ENCODE results near the gene SMARCA2. TPM values are rescaled to one million over a fixed set of nuclear protein-coding genes. Genes with fewer than 3 reads are reported as not detected.

Gene SMARCA2
- total and polyA plus RNA-seq, 4 experiments from 2014 or later = 18.5 to 245 (median 142) TPM

DNA sequence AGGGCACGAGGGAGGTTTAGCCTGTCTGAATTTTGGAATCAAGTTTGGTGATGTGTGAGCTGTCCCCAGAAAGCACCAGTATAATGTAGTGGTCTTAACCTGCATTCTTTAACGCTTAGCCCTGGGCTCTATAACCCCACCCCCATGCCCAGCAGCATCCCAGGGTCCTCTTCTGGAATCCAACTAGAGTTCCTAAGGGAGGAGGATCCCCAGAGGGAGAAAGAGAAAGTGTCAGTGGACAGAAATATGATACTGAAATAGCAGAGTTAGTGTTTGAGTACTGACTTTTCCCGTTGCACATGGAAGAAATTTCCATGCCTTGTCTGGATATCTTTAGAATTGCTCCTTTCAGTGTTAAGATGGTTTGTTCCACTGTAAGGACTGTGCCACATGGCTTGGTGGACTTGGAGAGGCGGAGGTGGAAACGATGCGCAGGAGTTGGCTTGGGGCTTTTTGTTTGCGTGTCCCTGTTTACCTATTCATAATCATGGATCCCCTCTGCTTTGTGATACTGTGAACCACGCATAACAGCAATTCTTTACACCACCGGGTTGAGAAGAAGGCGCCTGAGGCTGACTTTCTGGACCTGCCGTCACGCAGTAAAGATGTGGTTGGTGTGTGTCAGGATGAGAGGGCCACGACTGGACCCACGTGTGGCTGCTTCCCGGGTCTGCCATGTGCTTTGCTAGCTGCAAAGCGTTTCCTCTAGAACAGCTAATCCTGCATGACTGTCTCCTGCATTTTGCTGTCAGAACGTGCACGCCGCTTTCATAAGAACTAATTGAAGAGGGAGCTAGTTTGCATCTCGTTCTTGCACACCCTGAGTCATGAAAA lies 142.3 kb downstream of the SMARCA2 start:
- peak overlapping the region; percentile 24 for H3K27ac ChIP-seq (ENCODE audit: low read depth, low read length)
- H3K4me3 Mint-ChIP-seq = peak overlapping the region; percentile 85 to 92 (median 90)
- no peaks in the 10 kb centered on the region for H3K27me3 Mint-ChIP-seq
- ChIA-PET CTCF (ENCODE audit: partially characterized antibody) (interaction anchor here (0.9 kb wide), 1 partner anchor 11 kb away, joined by 3 read pairs; no protein-coding TSS in a partner anchor), POLR2A (ENCODE audit: partially characterized antibody) (interaction anchor here (0.8 kb wide), 1 partner anchor 687 kb away, joined by 4 read pairs; no protein-coding TSS in a partner anchor)
- H3K36me3 Mint-ChIP-seq = peaks cover 9 to 14% of the 10 kb centered on the region in 2 donors
- peak overlapping the region; percentile 47 to 88 (median 77) for H3K27ac Mint-ChIP-seq
- no peaks in the 10 kb centered on the region for H3K9me3 Mint-ChIP-seq
- H3K9me3 ChIP-seq (ENCODE audit: control insufficient read depth in 1 of 2, low read length in 2 of 2) = no peaks in the 10 kb centered on the region
- intact Hi-C loops (cut with micrococcal nuclease) = loop anchor here (2.0 kb wide), 2 partner anchors 17 to 143 kb away; partner anchors contain the start of gene SMARCA2
- H3K4me3 ChIP-seq (ENCODE audit: low read length in 2 of 2) = peak overlapping the region; percentile 36 to 48
- H3K4me1 ChIP-seq (ENCODE audit: insufficient read depth, low read length) = peaks cover 59% of the 10 kb centered on the region
- peaks cover 47 to 84% (median 66%) of the 10 kb centered on the region in 4 donors for H3K4me1 Mint-ChIP-seq
- DNase-seq = peak; percentile 6 to 48 (median 17)
- peaks cover 3% of the 10 kb centered on the region for H3K36me3 ChIP-seq (ENCODE audit: insufficient read depth, low read length)
- no peaks in the 10 kb centered on the region for H3K27me3 ChIP-seq (ENCODE audit: insufficient read depth, low read length)

DNA sequence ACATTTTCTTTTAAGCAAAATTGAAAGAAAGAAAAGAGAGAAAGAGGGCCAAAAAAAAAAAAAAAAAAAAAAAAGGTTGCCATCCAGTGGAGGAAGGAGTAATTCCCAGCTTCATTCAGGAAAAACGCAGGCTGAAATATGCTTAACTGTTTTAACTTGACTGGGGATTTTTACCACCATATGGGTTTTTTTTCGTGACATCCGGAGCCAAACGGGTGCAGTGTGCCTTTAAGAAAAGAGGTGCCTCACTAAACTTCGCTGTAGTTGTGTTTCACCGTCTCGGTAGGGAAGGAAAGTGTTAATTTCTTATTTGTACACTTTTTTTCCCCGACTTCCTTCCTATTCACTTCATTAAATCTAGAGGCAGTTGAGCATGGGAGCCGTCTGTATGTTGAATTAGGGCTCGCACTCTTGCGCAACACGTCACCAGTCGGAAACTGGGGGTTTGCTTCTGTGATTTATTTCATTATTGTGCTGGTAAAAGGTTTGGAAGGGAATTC lies 143.0 kb downstream of the SMARCA2 start:
- peaks cover 3% of the 10 kb centered on the region for H3K36me3 ChIP-seq (ENCODE audit: insufficient read depth, low read length)
- Mint-ChIP-seq H3K9me3 (no peaks in the 10 kb centered on the region), H3K4me3 (peak overlapping the region; percentile 85 to 92 (median 90)), H3K36me3 (peaks cover 14 to 20% of the 10 kb centered on the region in 2 donors), H3K27me3 (no peaks in the 10 kb centered on the region), H3K27ac (peak overlapping the region; percentile 65 to 92 (median 85)), H3K4me1 (peaks cover 42 to 81% (median 62%) of the 10 kb centered on the region in 4 donors)
- DNase-seq = peak; percentile 52 to 74 (median 63)
- peaks cover 60% of the 10 kb centered on the region for H3K4me1 ChIP-seq (ENCODE audit: insufficient read depth, low read length)
- peak overlapping the region; percentile 36 to 48 for H3K4me3 ChIP-seq (ENCODE audit: low read length in 2 of 2)
- no peaks in the 10 kb centered on the region for H3K9me3 ChIP-seq (ENCODE audit: control insufficient read depth in 1 of 2, low read length in 2 of 2)
- intact Hi-C loops (cut with micrococcal nuclease) = loop anchor here (2.0 kb wide), 1 partner anchor 143 kb away; the partner anchor contains the start of gene SMARCA2
- CTCF ChIA-PET (ENCODE audit: partially characterized antibody) = interaction anchor here (1.0 kb wide), 1 partner anchor 35 kb away, joined by 3 read pairs; no protein-coding TSS in a partner anchor
- peak overlapping the region; percentile 24 for H3K27ac ChIP-seq (ENCODE audit: low read depth, low read length)
- POLR2A ChIA-PET (ENCODE audit: partially characterized antibody) = interaction anchor here (0.8 kb wide), 1 partner anchor 686 kb away, joined by 4 read pairs; no protein-coding TSS in a partner anchor
- no peaks in the 10 kb centered on the region for H3K27me3 ChIP-seq (ENCODE audit: insufficient read depth, low read length)

- CTCF ChIA-PET (ENCODE audit: partially characterized antibody) = interaction anchor here (1.0 to 1.2 kb wide), 2 partner anchors 22 to 36 kb away, joined by 3 read pairs; no protein-coding TSS in a partner anchor
- intact Hi-C loops (cut with micrococcal nuclease) = loop anchor here (2.0 kb wide), 1 partner anchor 144 kb away; the partner anchor contains the start of gene SMARCA2
Observed at GRCh38 chr9:2158766-2159430, 143.8 kb downstream of the SMARCA2 start.

GRCh38 chr9:2159521-2160454 lies 144.6 kb downstream of the SMARCA2 start:
- H3K27ac Mint-ChIP-seq = peak overlapping the region in 6 of 7 donors; percentile 8 to 79 (median 70)
- Histone ChIP-seq H3K36me3 (ENCODE audit: insufficient read depth, low read length) (peaks cover 3% of the 10 kb centered on the region), H3K4me1 (ENCODE audit: insufficient read depth, low read length) (peaks cover 50% of the 10 kb centered on the region), H3K27me3 (ENCODE audit: insufficient read depth, low read length) (no peaks in the 10 kb centered on the region), H3K9me3 (ENCODE audit: control insufficient read depth in 1 of 2, low read length in 2 of 2) (no peaks in the 10 kb centered on the region), H3K4me3 (ENCODE audit: low read length in 2 of 2) (no peak overlapping the region), H3K27ac (ENCODE audit: low read depth, low read length) (no peak overlapping the region)
- H3K4me3 Mint-ChIP-seq = peak overlapping the region; percentile 23 to 82 (median 74)
- peaks cover 42 to 84% (median 60%) of the 10 kb centered on the region in 4 donors for H3K4me1 Mint-ChIP-seq
- no peaks in the 10 kb centered on the region for H3K9me3 Mint-ChIP-seq
- H3K36me3 Mint-ChIP-seq = peaks cover 28 to 34% of the 10 kb centered on the region in 2 donors
- intact Hi-C loops (cut with micrococcal nuclease) = loop anchor here (2.0 kb wide), 1 partner anchor 145 kb away; the partner anchor contains the start of gene SMARCA2
- POLR2A ChIA-PET (ENCODE audit: partially characterized antibody) = no interaction called here
- no peaks in the 10 kb centered on the region for H3K27me3 Mint-ChIP-seq
- CTCF ChIA-PET (ENCODE audit: partially characterized antibody) = interaction anchor here (1.0 to 1.5 kb wide), 3 partner anchors 10 to 37 kb away, joined by 3 read pairs; no protein-coding TSS in a partner anchor
- DNase-seq = no peak

More at GRCh38 chr9:2158766-2159430, 143.8 kb downstream of the SMARCA2 start:
- Histone ChIP-seq H3K9me3 (ENCODE audit: control insufficient read depth in 1 of 2, low read length in 2 of 2) (no peaks in the 10 kb centered on the region), H3K4me1 (ENCODE audit: insufficient read depth, low read length) (peaks cover 53% of the 10 kb centered on the region), H3K27ac (ENCODE audit: low read depth, low read length) (peak overlapping the region; percentile 24), H3K4me3 (ENCODE audit: low read length in 2 of 2) (peak overlapping the region; percentile 8 to 48), H3K36me3 (ENCODE audit: insufficient read depth, low read length) (peaks cover 3% of the 10 kb centered on the region), H3K27me3 (ENCODE audit: insufficient read depth, low read length) (no peaks in the 10 kb centered on the region)
- DNase-seq = no peak
- H3K4me3 Mint-ChIP-seq = peak overlapping the region; percentile 85 to 92 (median 90)
- peaks cover 39 to 82% (median 61%) of the 10 kb centered on the region in 4 donors for H3K4me1 Mint-ChIP-seq
- H3K27me3 Mint-ChIP-seq = no peaks in the 10 kb centered on the region
- peaks cover 21 to 26% of the 10 kb centered on the region in 2 donors for H3K36me3 Mint-ChIP-seq
- POLR2A ChIA-PET (ENCODE audit: partially characterized antibody) = no interaction called here
- no peaks in the 10 kb centered on the region for H3K9me3 Mint-ChIP-seq
- peak overlapping the region; percentile 16 to 92 (median 77) for H3K27ac Mint-ChIP-seq

- H3K27me3 Mint-ChIP-seq = no peaks in the 10 kb centered on the region
- H3K9me3 ChIP-seq (ENCODE audit: control insufficient read depth in 1 of 2, low read length in 2 of 2) = no peaks in the 10 kb centered on the region
- H3K9me3 Mint-ChIP-seq = no peaks in the 10 kb centered on the region
- peaks cover 3% of the 10 kb centered on the region for H3K36me3 ChIP-seq (ENCODE audit: insufficient read depth, low read length)
- DNase-seq = no peak
- H3K27ac Mint-ChIP-seq = peak overlapping the region in 1 of 7 donors; percentile 53
- no peak overlapping the region for H3K4me3 ChIP-seq (ENCODE audit: low read length in 2 of 2)
- peaks cover 37% of the 10 kb centered on the region for H3K4me1 ChIP-seq (ENCODE audit: insufficient read depth, low read length)
- peaks cover 44 to 52% of the 10 kb centered on the region in 2 donors for H3K36me3 Mint-ChIP-seq
- intact Hi-C loops (cut with micrococcal nuclease) = no loop called here
- H3K27me3 ChIP-seq (ENCODE audit: insufficient read depth, low read length) = no peaks in the 10 kb centered on the region
- no peak overlapping the region for H3K4me3 Mint-ChIP-seq
- ChIA-PET POLR2A (ENCODE audit: partially characterized antibody) (no interaction called here), CTCF (ENCODE audit: partially characterized antibody) (interaction anchor here (1.5 kb wide), 2 partner anchors 8 to 19 kb away, joined by 3 to 7 read pairs; no protein-coding TSS in a partner anchor)
- no peak overlapping the region for H3K27ac ChIP-seq (ENCODE audit: low read depth, low read length)
- H3K4me1 Mint-ChIP-seq = peaks cover 42 to 84% (median 63%) of the 10 kb centered on the region in 4 donors
Observed at GRCh38 chr9:2161661-2162060, 146.5 kb downstream of the SMARCA2 start.

DNA sequence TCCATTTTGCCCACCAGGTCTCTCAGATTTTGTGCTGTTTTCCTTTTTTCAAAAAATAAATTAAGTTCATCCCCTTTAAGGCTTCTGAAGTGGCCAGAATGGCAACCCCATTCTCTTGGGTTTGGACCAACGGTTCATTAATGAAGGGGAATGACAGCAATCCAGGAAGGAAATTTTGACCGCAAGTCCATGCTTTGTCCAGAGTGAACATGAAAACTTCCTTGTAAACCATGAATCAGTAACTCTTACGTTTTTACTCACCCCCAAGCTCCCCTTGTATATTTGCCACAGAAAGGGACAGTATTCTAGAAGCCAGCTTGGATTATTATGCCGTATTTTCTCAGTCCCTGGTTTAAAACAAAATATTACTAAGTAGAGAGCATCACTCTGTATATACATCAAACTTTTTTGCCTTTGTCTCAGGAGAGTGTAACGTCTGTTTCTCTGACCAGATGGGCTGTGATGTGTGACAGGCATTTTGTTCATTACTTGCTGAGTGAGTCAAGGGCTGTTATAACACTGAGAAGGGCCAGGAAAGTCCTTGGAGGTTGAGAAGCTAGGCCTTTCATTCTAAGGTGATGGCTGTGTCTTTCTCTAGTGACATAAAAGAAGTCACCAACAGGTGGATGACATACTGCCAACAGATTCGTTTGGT lies 148.2 kb downstream of the SMARCA2 start:
- no peak overlapping the region for H3K4me3 ChIP-seq (ENCODE audit: low read length in 2 of 2)
- H3K4me3 Mint-ChIP-seq = no peak overlapping the region
- no peaks in the 10 kb centered on the region for H3K27me3 ChIP-seq (ENCODE audit: insufficient read depth, low read length)
- CTCF ChIA-PET (ENCODE audit: partially characterized antibody) = no interaction called here
- no peak for DNase-seq
- H3K9me3 Mint-ChIP-seq = no peaks in the 10 kb centered on the region
- H3K9me3 ChIP-seq (ENCODE audit: control insufficient read depth in 1 of 2, low read length in 2 of 2) = no peaks in the 10 kb centered on the region
- H3K36me3 Mint-ChIP-seq = peaks cover 48 to 64% of the 10 kb centered on the region in 2 donors
- no peak overlapping the region for H3K27ac Mint-ChIP-seq
- peaks cover 30 to 67% (median 53%) of the 10 kb centered on the region in 4 donors for H3K4me1 Mint-ChIP-seq
- peaks cover 7% of the 10 kb centered on the region for H3K36me3 ChIP-seq (ENCODE audit: insufficient read depth, low read length)
- H3K27me3 Mint-ChIP-seq = no peaks in the 10 kb centered on the region
- H3K4me1 ChIP-seq (ENCODE audit: insufficient read depth, low read length) = peaks cover 25% of the 10 kb centered on the region
- no peak overlapping the region for H3K27ac ChIP-seq (ENCODE audit: low read depth, low read length)
- intact Hi-C loops (cut with micrococcal nuclease) = no loop called here
- POLR2A ChIA-PET (ENCODE audit: partially characterized antibody) = no interaction called here

Data from CD4-positive, alpha-beta memory T cell (primary cell).